GM23248 (cell line): ENCODE results near the gene TMEM50A.
"Not testable (repeated sequence)": the region's sequence is repeated elsewhere in the genome, so short reads cannot be mapped to it uniquely, and the experiment has no call there.

Source experiments
- EZH2 ChIP-seq: fragments of 200-600 bp; sonication (generic); IDR thresholded peaks from 2 replicates; pipeline ENCODE4 v1.6.1; 2018; ENCODE audit warnings: antibody characterized with exemption, mild to moderate bottlenecking; ENCODE audit not compliant: insufficient read depth, poor library complexity, severe bottlenecking
- EZH2phosphoT487 ChIP-seq: fragments of 200-600 bp; sonication (generic); IDR thresholded peaks from 2 replicates; pipeline ENCODE4 v1.6.1; 2018; ENCODE audit warnings: antibody characterized with exemption, moderate library complexity, mild to moderate bottlenecking, low read depth; ENCODE audit not compliant: insufficient read depth

DNA sequence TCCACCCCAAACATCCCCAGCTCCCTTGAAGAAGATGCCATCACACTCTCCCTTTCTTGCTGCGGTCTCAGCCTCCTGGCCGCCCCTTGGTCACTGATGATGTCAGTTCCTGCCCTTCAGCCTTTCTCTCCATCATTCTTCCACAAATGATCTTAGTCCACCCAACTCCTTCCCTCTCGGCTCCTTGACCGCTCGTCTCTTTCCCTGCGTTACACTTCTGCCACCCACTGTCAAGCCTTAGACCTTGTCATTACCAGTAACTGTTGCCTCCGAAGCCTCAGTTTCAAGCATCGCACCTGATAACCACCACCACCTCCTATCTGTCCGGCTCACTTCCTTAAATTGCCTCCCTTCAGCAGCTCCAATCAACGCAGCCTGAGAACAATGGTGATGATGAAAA is 59.4 kb downstream of the TMEM50A start:
- TF ChIP-seq EZH2, EZH2phosphoT487: not testable (repeated sequence)
